Right lobe of liver (tissue), 6 donors: Measurements from ENCODE around the gene ARFGAP2. TPM values are rescaled to one million over a fixed set of nuclear protein-coding genes. Genes with fewer than 3 reads are reported as not detected.

Experiments
- ATAC-seq, 4 donors: fragments of 200-7000 bp; cut with Tn5 transposase; one replicate each; pipeline ENCODE4 v1.9.1; 2020; ENCODE audit warnings: mild to moderate bottlenecking in 4 of 4, moderate library complexity in 4 of 4
- DNase-seq, 3 donors: peaks; one replicate each; pipeline ENCODE4 v3.0.0-alpha.2; 2020
- H3K27ac ChIP-seq, 3 donors: fragments of 200-600 bp; one replicate each; pipeline ENCODE4 v1.8.0; 2022
- H3K27me3 ChIP-seq, 2 donors: fragments of 200-600 bp; one replicate each; pipeline ENCODE4 v1.8.0; 2022
- H3K36me3 ChIP-seq, 4 donors: fragments of 200-600 bp; sonication (generic) in 1 of 4; one replicate each; pipeline versions ENCODE4 v1.5.1 to v1.8.0; 2017 to 2022; ENCODE audit warnings: control low read depth in 1 of 4
- H3K4me1 ChIP-seq, 4 donors: fragments of 200-600 bp; sonication (generic) in 1 of 4; one replicate each; pipeline versions ENCODE4 v1.5.1 to v1.8.0; 2017 to 2022; ENCODE audit warnings: control low read depth in 1 of 4
- H3K4me3 ChIP-seq, 3 donors: fragments of 200-600 bp; one replicate each; pipeline ENCODE4 v1.8.0; 2022
- H3K9me3 ChIP-seq, 4 donors: fragments of 200-600 bp; sonication (generic) in 1 of 4; one replicate each; pipeline versions ENCODE4 v1.5.1 to v1.8.0; 2017 to 2022; ENCODE audit warnings: control low read depth in 1 of 4
- POLR2A ChIP-seq: fragments of 450-650 bp; IDR thresholded peaks from one replicate; pipeline ENCODE4 v1.6.1; 2017; ENCODE audit warnings: antibody characterized with exemption, mild to moderate bottlenecking
- WGBS: methylation state at CpG from one replicate; pipeline ENCODE4 v1.1.6; 2018; ENCODE audit warnings: low coverage, low lambda C conversion rate; ENCODE audit not compliant: insufficient coverage; ENCODE audit errors: missing lambda C conversion rate; 5-methylcytosine and 5-hydroxymethylcytosine counted together
- intact Hi-C, 2 donors: fragments of 100-400 bp; cut with DNase I; formaldehyde crosslinking; loops; one replicate each; pipeline versions ENCODE4 v1.11.2 to v1.14.1; 2022
- long read RNA-seq: library from polyadenylated mRNA; unstranded; transcript quantifications from one replicate; pipeline ENCODE4 v2.0.0, GENCODE V29; 2019
- total RNA-seq, 6 experiments: library from RNA; depleted of rRNA in 2 of 6; stranded (reverse); fragments of >200 nt in 2 of 6; fragmentation: NEBNext Ultra II Directional in 3 of 6; extraction: Animal tissue kit (Norgen Biotek cat#: 25700) in 3 of 6; gene quantifications; one replicate each; pipeline versions ENCODE4 v1.1.0 to v1.2.4, GENCODE V29; 2016 to 2023
- TF ChIP-seq, protein P1 (sequence below), 4 donors: fragments of 200-600 bp in 3 of 4; fragments of 450-650 bp in 1 of 4; IDR thresholded peaks; one replicate each; pipeline versions ENCODE4 v1.5.1 to v1.8.0; 2016 to 2022; ENCODE audit warnings: antibody characterized with exemption in 4 of 4, mild to moderate bottlenecking in 2 of 4
- donor health status: DM: no; HTN: yes; CAD: no.
- donor health status: DM: no; HTN: no; CAD: no.
- donor health status: DM: no; HTN: no; CAD: no.
- donor health status: DM: no; HTN: yes; CAD: no.
- donor health status: DM: no; HTN: yes; CAD: no.

The ARFGAP2 gene
- total RNA-seq, result 10 to 100 TPM; 37.7 to 64.4 (median 62.1) TPM
- long read RNA-seq, transcript ARFGAP2-205 (16 exons, 2,976 nt), result major isoform, 7 of 16 reads
- long read RNA-seq, partial matches to known transcripts, result 1 of 16 reads
- long read RNA-seq, other reads (novel, unspliced or antisense), result 8 of 16 reads

DNA sequence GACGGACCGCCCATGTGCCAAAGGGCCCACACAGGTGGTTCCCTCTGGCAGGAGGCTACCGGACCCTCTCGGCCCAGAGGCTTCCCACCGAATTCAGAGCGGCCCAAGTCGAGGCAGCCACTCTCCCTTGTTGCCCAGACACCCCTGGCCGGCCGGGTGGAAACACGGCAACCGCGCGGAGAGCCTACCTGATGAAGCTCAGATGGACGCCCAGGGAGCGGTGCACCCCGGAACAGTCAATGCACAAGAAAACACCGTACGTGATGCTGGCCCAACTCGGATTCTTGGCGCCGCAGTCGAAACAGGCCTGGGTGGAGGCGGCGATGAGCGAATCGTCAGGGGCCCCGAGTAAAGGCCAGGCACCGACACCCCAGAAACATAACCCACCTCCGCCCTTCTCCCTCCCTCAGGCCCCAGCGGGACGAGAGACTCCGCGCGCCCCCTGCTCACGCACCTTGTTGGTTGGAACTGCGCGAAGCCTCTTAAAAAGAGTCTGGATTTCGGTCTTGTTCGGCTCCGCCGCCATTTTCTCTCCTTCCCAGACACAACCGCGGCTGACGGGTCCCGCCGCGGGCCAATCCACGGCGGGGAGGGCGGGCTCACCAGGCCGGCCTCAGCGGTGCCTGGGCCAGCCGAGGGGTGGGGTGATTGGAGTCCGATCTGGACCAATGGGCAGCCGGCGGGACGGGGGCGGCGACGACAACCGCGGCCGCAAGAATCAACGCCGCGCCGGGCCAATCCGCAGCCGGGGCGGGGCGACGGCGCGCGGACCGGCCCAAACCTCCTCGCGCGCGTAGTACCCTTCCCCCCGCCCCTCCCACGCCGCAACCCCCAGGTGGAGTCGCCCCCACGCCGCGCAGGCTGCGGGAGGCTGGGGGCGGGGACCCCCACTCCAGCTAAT, at the start of gene ARFGAP2:
Gene ARFGAP2, minus strand, starts transcription at position 552 of the 901 bp plus-strand sequence. Its CDS starts 26 bp downstream, at position 526.
- peak; percentile 85 to 92 (median 87) for ATAC-seq
- H3K36me3 ChIP-seq, result peaks cover 0 to 30% (median 11%) of the 10 kb centered on the region in 4 donors

DNA sequence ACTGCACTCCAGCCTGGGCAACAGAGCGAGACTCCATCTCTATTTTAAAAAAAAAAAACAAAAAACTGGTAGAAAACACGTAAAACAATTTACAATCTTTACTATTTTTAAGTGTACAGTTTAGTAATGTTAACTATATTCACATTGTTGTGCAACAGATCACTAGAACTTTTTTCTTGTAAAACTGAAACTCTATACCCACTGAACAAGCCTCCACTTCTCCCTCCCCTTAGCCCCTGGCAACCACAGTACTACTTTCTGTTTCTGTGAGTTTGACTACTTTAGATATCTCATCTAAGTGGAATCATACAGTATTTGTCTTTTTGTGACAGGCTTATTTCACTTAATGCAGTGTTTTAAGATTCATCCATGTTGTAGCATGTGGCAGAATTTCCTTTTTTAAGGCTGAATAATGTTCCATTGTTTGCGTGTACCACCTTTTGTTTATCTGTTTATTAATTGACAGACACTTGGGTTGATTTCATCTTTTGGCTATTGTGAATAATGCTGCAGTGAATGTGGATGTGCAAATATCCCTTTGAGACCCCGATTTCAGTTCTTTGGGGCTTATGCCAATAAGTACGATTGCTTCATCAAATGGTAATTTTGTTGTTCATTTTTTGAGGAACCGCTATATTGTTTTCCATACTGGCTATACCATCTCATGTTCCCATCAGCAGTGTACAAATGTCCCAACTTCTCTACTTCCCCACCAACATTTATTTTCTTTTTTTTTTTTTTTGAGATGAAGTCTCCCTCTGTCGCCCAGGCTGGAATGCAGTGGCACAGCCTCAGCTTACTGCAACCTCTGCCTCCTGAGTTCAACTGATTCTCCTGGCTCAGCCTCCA, 49.1 kb upstream of the ARFGAP2 start:
- intact Hi-C loops, result no loop called here
- peaks cover 0 to 11% (median 0%) of the 10 kb centered on the region in 4 donors for H3K36me3 ChIP-seq

More for the DNA sequence above, at the start of gene ARFGAP2:
- H3K9me3 ChIP-seq, result no peaks in the 10 kb centered on the region
- WGBS, result 0% methylated on average over 35 of the region's 89 CpGs
- H3K4me3 ChIP-seq, result peak within 1 kb of the TSS; percentile 85 to 97 (median 92)
- intact Hi-C loops, result no loop called here
- peak within 1 kb of the TSS; percentile 96 to 98 (median 96) for H3K27ac ChIP-seq
- H3K27me3 ChIP-seq, result no peaks in the 10 kb centered on the region
- DNase-seq, result peak; percentile 98 to 99 (median 98)
- TF ChIP-seq POLR2A, result peak; percentile 42
- TF ChIP-seq, protein P1, sequence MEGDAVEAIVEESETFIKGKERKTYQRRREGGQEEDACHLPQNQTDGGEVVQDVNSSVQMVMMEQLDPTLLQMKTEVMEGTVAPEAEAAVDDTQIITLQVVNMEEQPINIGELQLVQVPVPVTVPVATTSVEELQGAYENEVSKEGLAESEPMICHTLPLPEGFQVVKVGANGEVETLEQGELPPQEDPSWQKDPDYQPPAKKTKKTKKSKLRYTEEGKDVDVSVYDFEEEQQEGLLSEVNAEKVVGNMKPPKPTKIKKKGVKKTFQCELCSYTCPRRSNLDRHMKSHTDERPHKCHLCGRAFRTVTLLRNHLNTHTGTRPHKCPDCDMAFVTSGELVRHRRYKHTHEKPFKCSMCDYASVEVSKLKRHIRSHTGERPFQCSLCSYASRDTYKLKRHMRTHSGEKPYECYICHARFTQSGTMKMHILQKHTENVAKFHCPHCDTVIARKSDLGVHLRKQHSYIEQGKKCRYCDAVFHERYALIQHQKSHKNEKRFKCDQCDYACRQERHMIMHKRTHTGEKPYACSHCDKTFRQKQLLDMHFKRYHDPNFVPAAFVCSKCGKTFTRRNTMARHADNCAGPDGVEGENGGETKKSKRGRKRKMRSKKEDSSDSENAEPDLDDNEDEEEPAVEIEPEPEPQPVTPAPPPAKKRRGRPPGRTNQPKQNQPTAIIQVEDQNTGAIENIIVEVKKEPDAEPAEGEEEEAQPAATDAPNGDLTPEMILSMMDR (IDR thresholded peaks at IDR 0.05), result no peak
- peaks cover 0 to 56% (median 11%) of the 10 kb centered on the region in 4 donors for H3K4me1 ChIP-seq

DNA sequence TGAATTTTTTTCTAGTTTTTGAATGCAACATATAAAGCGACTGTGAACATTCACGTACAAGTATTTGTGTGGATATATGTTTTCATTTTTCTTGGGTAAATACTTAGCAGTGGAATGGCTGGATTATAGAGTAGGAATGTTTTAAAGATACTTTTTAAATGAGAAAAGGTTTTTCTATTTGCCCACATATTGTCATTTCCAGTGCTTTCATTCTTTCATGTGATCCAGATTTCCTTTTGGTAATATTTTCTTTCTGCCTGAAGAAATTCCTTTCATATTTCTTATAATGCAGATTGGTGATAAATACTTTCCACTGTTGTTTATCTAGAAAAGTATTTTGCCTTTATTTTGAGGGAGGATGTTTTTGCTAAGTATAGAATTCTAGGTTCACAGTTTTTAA, 46.0 kb upstream of the ARFGAP2 start:
- no peak for ATAC-seq
- TF ChIP-seq POLR2A, result no peak
- TF ChIP-seq, protein P1 (IDR thresholded peaks at IDR 0.05), result no peak
- no peak for DNase-seq
- Histone ChIP-seq H3K4me1 (no peaks in the 10 kb centered on the region), H3K9me3 (no peaks in the 10 kb centered on the region), H3K27ac (no peak overlapping the region), H3K27me3 (no peaks in the 10 kb centered on the region), H3K36me3 (peaks cover 0 to 11% (median 0%) of the 10 kb centered on the region in 4 donors), H3K4me3 (no peak overlapping the region)
- 85% methylated on average over 2 of the region's 2 CpGs for WGBS
- intact Hi-C loops, result no loop called here

More for the DNA sequence above, 49.1 kb upstream of the ARFGAP2 start:
- peak in 2 of 4 donors; percentile 55 to 67 for ATAC-seq
- no peak overlapping the region for H3K27ac ChIP-seq
- DNase-seq, result no peak
- no peaks in the 10 kb centered on the region for H3K9me3 ChIP-seq
- WGBS, result 75% methylated on average over 6 of the region's 7 CpGs
- no peak overlapping the region for H3K4me3 ChIP-seq
- no peaks in the 10 kb centered on the region for H3K4me1 ChIP-seq
- no peaks in the 10 kb centered on the region for H3K27me3 ChIP-seq
- no peak for TF ChIP-seq POLR2A
- TF ChIP-seq, protein P1 (IDR thresholded peaks at IDR 0.05), result no peak

DNA sequence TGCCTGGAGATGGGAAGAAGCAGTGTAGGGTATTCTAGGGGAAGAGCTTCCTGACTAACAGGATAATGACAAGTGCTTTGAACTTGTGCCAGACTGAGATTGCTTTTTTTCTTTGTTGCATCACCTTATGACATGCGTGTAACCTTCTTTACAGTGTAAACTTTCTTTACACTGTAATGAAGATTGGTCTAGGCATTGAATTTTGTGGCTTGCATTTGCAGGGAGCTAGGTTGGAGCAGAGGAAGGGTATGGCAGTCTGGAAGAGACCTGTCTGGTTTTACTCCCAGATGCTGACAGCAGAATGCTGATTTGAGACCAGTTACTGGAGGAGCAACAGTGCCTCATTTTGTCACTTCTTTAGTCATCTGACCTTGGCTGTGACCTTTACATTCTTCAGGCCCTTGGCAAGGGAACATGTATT, 43.7 kb upstream of the ARFGAP2 start:
- Histone ChIP-seq H3K4me1 (peaks cover 0 to 15% (median 6%) of the 10 kb centered on the region in 4 donors), H3K4me3 (no peak overlapping the region), H3K27ac (no peak overlapping the region), H3K27me3 (no peaks in the 10 kb centered on the region), H3K36me3 (peaks cover 0 to 11% (median 0%) of the 10 kb centered on the region in 4 donors), H3K9me3 (no peaks in the 10 kb centered on the region)
- DNase-seq (no peak), ATAC-seq (peak in 1 of 4 donors; percentile 32)
- TF ChIP-seq, protein P1 (IDR thresholded peaks at IDR 0.05), result no peak
- TF ChIP-seq POLR2A, result no peak
- WGBS, result 23% methylated on average over 1 of the region's 1 CpG
- intact Hi-C loops, result no loop called here
